ENCODE measurements around the gene FNTB.

GRCh38 chr14:64966976-64967375 is 19.7 kb upstream of the FNTB start:
- no peak for TF ChIP-seq POLR2A (IDR thresholded peaks at IDR 0.05)
- TF ChIP-seq, protein P1, sequence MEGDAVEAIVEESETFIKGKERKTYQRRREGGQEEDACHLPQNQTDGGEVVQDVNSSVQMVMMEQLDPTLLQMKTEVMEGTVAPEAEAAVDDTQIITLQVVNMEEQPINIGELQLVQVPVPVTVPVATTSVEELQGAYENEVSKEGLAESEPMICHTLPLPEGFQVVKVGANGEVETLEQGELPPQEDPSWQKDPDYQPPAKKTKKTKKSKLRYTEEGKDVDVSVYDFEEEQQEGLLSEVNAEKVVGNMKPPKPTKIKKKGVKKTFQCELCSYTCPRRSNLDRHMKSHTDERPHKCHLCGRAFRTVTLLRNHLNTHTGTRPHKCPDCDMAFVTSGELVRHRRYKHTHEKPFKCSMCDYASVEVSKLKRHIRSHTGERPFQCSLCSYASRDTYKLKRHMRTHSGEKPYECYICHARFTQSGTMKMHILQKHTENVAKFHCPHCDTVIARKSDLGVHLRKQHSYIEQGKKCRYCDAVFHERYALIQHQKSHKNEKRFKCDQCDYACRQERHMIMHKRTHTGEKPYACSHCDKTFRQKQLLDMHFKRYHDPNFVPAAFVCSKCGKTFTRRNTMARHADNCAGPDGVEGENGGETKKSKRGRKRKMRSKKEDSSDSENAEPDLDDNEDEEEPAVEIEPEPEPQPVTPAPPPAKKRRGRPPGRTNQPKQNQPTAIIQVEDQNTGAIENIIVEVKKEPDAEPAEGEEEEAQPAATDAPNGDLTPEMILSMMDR (IDR thresholded peaks at IDR 0.05): no peak
